Measurements from ENCODE around the gene SKI. TPM values are rescaled to one million over a fixed set of nuclear protein-coding genes. Genes with fewer than 3 reads are reported as not detected.
"Not testable (repeated sequence)": the region's sequence is repeated elsewhere in the genome, so short reads cannot be mapped to it uniquely, and the experiment has no call there.

The SKI gene
- total RNA-seq, 1 donor from 2014 or later = 110 TPM

- Mint-ChIP-seq H3K4me3 (no peak overlapping the region), H3K4me1 (peaks cover 47% of the 10 kb centered on the region), H3K36me3 (no peaks in the 10 kb centered on the region), H3K27ac (no peak overlapping the region), H3K27me3 (ENCODE audit: low read depth) (peaks cover 6% of the 10 kb centered on the region), H3K9me3 (no peaks in the 10 kb centered on the region)
- no peak for DNase-seq (ENCODE audit: low spot score in 2 of 2, unreplicated experiment in 2 of 2)
- no peak for TF ChIP-seq CTCF (IDR thresholded peaks at IDR 0.05; ENCODE audit: unreplicated experiment)
These were observed 99.7 kb downstream of the SKI start for GRCh38 chr1:2327841-2328240.

- no peak for DNase-seq (ENCODE audit: low spot score in 2 of 2, unreplicated experiment in 2 of 2)
- H3K9me3 Mint-ChIP-seq = no peaks in the 10 kb centered on the region
- peak overlapping the region; percentile 79 for H3K27ac Mint-ChIP-seq
- H3K27me3 Mint-ChIP-seq (ENCODE audit: low read depth) = peaks cover 6% of the 10 kb centered on the region
- peaks cover 48% of the 10 kb centered on the region for H3K4me1 Mint-ChIP-seq
- no peak overlapping the region for H3K4me3 Mint-ChIP-seq
- TF ChIP-seq CTCF (IDR thresholded peaks at IDR 0.05; ENCODE audit: unreplicated experiment) = no peak
- no peaks in the 10 kb centered on the region for H3K36me3 Mint-ChIP-seq
These were observed 100.7 kb downstream of the SKI start for GRCh38 chr1:2328676-2329455.

- Mint-ChIP-seq H3K4me3 (no peak overlapping the region), H3K36me3 (no peaks in the 10 kb centered on the region), H3K27ac (peak overlapping the region; percentile 100), H3K27me3 (ENCODE audit: low read depth) (peaks cover 2% of the 10 kb centered on the region), H3K4me1 (peaks cover 53% of the 10 kb centered on the region), H3K9me3 (no peaks in the 10 kb centered on the region)
- TF ChIP-seq CTCF (IDR thresholded peaks at IDR 0.05; ENCODE audit: unreplicated experiment) = no peak
- no peak for DNase-seq (ENCODE audit: low spot score in 2 of 2, unreplicated experiment in 2 of 2)
These were observed 101.9 kb downstream of the SKI start for GRCh38 chr1:2330035-2330434.

- DNase-seq (ENCODE audit: low spot score in 2 of 2, unreplicated experiment in 2 of 2) = peak; percentile 59 to 79
- Mint-ChIP-seq H3K4me3 (peak overlapping the region; percentile 31), H3K4me1 (peaks cover 57% of the 10 kb centered on the region), H3K9me3 (no peaks in the 10 kb centered on the region), H3K27ac (peak overlapping the region; percentile 100), H3K27me3 (ENCODE audit: low read depth) (no peaks in the 10 kb centered on the region), H3K36me3 (no peaks in the 10 kb centered on the region)
- no peak for TF ChIP-seq CTCF (IDR thresholded peaks at IDR 0.05; ENCODE audit: unreplicated experiment)
These were observed 102.5 kb downstream of the SKI start for GRCh38 chr1:2330519-2331199.

GRCh38 chr1:2331200-2331544, 103.1 kb downstream of the SKI start:
- Mint-ChIP-seq H3K9me3 (no peaks in the 10 kb centered on the region), H3K36me3 (no peaks in the 10 kb centered on the region), H3K27me3 (ENCODE audit: low read depth) (no peaks in the 10 kb centered on the region), H3K27ac (peak overlapping the region; percentile 100), H3K4me3 (no peak overlapping the region), H3K4me1 (peaks cover 58% of the 10 kb centered on the region)
- DNase-seq (ENCODE audit: low spot score in 2 of 2, unreplicated experiment in 2 of 2) = no peak
- TF ChIP-seq CTCF (IDR thresholded peaks at IDR 0.05; ENCODE audit: unreplicated experiment) = no peak

GRCh38 chr1:2331580-2331979, 103.5 kb downstream of the SKI start:
- not testable (repeated sequence) for H3K4me3 Mint-ChIP-seq; H3K36me3 Mint-ChIP-seq; H3K9me3 Mint-ChIP-seq; H3K27me3 Mint-ChIP-seq (ENCODE audit: low read depth); DNase-seq (ENCODE audit: low spot score in 2 of 2, unreplicated experiment in 2 of 2)
- Mint-ChIP-seq H3K4me1 (peaks cover 58% of the 10 kb centered on the region), H3K27ac (peak overlapping the region; percentile 91)
